Activated CD4-positive, CD25-positive, alpha-beta regulatory T cell treated with anti-CD3 and anti-CD28 coated beads, Interleukin-2, amount 50 U/mL, for 72 hours (primary cell): Measurements from ENCODE around the gene CACNA2D2.
A peak's percentile ranks its signal among the peaks of the same experiment; 100 is the strongest.

Source experiments
- DNase-seq: peaks from one replicate; pipeline ENCODE4 v3.0.0; 2021

The CACNA2D2 gene

DNA sequence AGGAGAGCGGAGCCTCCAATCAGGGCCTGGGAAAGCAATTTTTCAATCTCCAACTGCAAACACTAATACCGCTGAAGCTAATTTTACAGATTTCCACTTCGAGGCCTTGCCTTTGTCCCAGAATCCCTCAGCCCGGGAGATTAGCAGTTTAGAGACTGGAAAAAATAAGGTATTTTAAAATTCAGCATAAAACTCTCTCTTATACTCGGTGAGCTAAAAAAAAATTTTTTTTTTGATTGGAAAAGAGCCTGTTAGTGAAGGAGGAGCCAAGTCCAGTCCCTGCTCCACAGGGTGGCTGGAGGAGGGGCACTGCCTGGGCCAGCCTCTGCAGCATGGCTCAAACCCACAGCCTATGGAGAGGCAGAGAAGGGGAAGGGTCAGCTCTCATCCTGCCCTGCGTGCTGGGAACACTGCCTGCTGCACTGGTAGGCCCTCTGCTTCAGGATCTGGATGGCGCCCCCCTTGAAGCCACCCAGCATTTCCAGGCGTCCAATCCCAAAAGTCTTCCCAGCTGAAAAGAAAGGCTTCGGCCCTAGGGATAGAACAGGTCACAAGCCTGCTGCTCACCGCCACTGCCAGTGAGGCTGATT is 48.9 kb downstream of the CACNA2D2 start:
- no peak for DNase-seq

DNA sequence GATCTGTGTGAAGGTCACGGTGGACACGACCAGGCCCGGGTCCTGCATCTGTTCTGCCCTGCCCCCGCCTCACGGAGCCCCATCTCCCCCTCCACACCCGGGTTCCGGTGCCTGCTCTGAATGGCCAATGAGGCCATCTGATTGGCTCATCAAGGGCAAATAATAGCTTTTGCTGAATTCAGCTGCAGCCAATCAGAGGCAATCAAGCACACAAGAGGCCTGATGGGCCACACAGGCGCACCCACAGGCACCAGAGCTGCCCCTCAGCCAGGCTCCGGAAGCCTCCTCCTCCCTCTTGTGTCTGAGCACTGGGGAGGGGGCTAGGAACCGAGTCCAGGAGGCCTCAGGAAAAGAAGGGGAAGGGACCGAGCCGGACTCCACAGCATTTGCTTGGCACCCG is 49.5 kb downstream of the CACNA2D2 start:
- DNase-seq, result no peak

- DNase-seq, result peak; percentile 69
Measured at GRCh38 chr3:50450209-50450921, 53.1 kb downstream of the CACNA2D2 start.

DNA sequence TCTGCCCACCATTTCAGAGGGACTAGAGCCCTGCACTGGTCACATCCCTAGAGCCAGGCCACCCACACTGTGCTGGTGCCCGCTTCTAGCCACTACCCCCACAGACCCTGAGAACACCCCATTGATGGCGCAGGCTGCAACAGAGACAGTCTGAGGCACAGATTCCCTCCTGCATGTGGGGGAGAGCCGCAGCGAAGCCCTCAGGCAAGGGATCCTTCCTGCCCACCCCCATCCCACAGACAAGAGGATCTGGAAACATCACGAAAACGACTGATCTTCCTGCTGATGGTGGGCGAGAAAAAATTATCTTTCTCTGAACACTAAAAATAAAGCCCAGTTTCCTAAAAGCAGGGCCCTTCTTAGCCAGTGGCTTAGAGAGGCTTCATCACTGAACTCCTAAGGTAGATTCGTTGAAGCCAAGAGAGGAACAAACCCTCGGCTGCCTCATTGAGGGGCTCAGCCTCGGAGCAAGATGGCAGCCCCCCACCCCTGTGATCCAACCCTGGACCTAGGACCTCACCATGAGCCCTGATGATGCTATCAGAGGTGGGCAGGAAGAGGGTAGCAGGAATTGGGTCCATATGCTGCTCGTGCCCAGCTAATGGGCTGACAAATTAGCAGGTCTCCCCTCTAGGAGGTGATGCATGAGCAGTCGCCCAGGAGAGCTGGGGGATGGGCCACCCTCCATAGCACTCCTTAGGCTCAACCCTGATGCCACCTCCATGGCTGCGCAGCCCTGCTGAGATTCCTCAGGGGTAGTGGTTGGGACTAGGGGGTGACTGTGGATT is 54.5 kb downstream of the CACNA2D2 start:
- DNase-seq, result no peak

- DNase-seq, result no peak
Measured at GRCh38 chr3:50447290-50447840, 56.1 kb downstream of the CACNA2D2 start.

GRCh38 chr3:50445919-50446318 is 57.5 kb downstream of the CACNA2D2 start:
- no peak for DNase-seq

- no peak for DNase-seq
Measured at GRCh38 chr3:50444782-50445181, 58.7 kb downstream of the CACNA2D2 start.

- DNase-seq, result no peak
Measured at GRCh38 chr3:50444213-50444612, 59.2 kb downstream of the CACNA2D2 start.

DNA sequence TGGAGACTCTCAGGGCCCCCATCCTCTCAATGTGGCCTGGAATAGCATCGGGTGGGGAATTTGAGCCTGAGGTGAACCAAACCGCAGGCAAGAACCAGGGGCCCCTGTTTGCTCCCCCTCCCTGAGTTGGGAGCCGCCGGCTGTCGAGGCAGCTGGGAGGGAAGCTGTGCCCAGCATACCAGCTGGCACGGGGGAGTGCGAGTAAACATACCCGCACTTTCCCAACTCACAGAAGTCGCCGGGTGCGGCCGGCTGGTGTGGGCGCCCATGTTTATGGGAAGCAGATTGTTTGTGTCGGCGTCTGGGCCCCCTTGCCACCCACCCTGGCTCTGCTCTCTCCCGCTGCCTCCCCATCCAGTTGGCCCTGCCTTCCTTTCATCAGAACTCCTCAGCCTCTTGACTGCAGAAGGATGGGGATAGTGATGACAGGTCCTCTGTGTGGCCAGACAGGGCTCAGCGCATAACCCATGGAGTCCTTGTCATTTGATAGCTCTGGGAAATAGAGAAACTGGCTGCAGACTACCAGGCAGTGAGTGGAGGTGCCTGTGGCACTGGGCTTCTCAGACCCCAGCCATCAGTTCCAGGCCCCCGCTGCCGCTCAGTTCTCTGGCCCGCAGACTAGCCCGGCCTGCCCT is 60.4 kb downstream of the CACNA2D2 start:
- no peak for DNase-seq

DNA sequence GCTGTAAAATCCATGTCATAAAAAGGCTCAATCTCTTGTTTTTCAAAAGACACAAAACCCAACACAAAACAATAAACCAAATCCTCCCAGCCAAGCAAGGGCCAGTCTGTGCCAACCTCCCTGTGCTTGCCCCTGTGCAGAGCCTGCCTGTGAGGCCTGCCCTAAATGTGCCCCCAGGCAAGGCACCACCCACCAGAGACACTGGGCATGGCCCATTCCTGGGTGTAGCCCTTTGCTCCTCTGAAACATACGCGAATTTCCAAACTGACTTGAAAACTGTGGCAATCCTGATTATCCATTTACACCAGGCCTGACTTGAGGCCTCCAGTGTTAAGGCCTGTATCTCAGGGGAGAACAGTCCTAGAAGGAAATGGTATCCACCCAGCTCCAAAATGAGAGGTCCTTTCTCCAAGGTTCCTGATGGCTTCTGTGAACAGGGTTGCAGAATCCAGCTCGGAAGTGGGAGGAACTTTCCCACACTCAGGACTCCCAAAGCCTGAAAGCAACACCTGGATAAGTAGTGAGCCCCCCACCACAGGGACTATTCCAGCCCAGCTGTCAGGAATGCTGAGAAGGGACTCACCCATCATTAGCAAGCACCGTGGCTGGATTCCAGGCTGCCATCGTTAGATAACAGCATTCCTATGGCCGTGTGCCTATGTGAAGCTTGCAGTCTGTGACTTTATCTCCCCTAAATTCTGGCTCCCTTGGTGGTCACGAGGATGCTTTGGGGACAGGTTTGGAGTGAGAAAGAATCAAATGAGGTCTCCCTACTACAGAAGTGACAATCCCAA is 61.8 kb downstream of the CACNA2D2 start:
- no peak for DNase-seq

- peak; percentile 82 for DNase-seq
Measured at GRCh38 chr3:50436114-50436674, 67.2 kb downstream of the CACNA2D2 start.

DNA sequence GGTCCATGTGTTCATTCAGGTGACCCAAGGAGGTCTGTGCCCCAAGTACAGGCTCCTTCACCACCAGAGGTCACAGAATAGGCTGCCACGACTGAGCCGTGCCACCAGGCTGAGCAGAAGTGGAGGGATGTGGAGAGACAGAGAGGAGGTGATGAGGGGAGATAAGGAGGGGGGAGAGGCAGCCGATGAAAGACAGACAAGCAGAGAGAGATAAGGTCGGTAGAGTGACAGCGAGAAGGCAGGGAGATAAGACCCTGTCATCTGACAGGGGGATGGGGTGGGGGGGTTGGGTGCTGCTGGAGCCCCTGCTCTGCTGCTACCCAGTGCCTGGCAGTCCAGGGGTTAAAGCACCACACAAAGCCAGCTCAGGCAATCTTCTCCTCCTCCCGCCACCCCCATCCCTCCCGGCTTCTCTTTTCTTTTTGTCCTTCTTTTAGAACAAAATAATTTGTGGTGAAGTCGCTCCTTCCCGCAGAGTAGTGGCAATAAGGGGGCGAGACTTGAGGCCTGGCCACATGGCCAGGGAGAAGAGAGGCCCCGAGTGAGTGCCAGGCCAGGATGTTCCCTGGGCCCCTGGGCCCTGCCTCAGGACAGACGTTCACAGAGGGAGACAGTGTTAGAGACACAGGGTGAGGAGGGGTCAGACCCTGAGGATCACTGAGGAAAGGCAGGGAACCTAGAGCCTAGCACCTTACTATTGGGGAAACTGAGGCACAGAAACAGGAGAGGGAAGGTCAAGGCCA is 67.9 kb downstream of the CACNA2D2 start:
- DNase-seq, result no peak

GRCh38 chr3:50433954-50434353 is 69.5 kb downstream of the CACNA2D2 start:
- no peak for DNase-seq

GRCh38 chr3:50430950-50431435 is 72.4 kb downstream of the CACNA2D2 start:
- no peak for DNase-seq

- no peak for DNase-seq
Measured at GRCh38 chr3:50430191-50430590, 73.2 kb downstream of the CACNA2D2 start.

- DNase-seq, result no peak
Measured at GRCh38 chr3:50428007-50428633, 75.3 kb downstream of the CACNA2D2 start.

DNA sequence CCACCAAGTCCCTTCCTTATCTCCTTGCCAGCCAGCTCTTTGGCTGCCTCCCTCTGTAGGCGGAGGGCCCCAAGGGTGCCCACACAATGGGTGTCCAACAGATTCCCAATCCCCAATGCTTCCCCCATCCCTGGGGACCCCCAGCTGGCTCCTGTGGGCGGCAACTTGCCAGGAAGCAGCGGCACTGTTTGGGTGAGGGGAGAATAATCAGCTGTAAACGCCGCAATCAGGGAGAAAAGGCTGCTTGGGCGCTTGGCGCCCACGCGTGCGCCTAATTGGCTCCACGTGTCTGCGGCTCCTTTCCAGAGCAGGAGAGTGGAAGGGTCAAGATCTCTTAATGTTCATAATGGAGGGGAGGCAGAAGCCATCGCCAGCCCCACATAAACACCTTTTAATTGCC is 76.2 kb downstream of the CACNA2D2 start:
- no peak for DNase-seq

DNA sequence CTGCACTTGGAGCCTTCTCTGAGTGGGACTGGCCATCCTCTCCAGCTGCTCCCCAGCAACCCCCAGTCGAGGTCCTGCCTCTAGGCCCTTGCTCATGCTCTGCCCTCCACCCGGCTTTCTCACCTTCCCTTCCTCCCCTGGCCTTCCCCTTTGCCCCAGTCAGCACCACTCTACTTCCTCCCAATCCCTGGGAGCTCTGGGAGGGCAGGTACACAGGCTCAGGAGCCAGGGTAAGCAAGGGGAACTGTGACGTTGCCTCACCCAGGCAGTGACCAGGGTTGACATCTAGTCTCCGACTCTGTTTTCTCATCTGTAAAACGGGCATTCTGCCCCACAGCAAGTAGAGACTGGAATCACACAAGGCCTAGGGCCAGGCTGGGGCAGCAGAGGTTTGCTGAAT is 77.5 kb downstream of the CACNA2D2 start:
- no peak for DNase-seq

DNA sequence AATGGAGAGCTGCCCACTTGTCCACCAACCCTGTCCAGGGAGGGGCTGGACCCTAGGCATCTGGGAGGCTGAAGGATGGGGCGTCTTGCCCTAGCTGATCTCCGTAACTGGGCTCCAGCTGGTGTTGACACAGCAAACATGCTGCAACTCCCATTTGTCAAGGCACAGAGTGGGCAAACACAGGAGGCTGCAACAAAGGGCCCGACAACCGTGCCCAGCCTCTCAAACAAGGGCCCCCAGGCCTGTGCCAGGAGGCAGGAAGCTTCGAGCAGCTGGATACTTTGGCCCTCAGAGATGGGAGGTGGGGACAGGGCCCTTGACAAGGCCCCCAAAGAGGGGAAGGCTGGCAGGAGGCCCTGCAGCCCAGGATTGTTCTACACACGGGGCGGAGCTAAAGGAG is 79.9 kb downstream of the CACNA2D2 start:
- no peak for DNase-seq

- DNase-seq, result no peak
Measured at GRCh38 chr3:50422153-50422552, 81.3 kb downstream of the CACNA2D2 start.
